OCI-LY1 (cell line): ENCODE measurements around the gene SIRPA.

ENCODE experiments used
- H2AFZ ChIP-seq: fragments of 200-600 bp; sonication (generic), shearing (Covaris generic); 2 replicates; pipeline ENCODE4 v1.6.0; 2014; ENCODE audit warnings: antibody characterized with exemption, mild to moderate bottlenecking, low read length
- H3F3A ChIP-seq: fragments of 200-600 bp; sonication (generic), shearing (Covaris generic); 2 replicates; pipeline ENCODE4 v1.6.0; 2014; ENCODE audit warnings: mild to moderate bottlenecking, antibody characterized with exemption, low read length, moderate library complexity; ENCODE audit not compliant: insufficient read depth
- H3K27ac ChIP-seq: fragments of 200-600 bp; sonication (generic); 2 replicates; pipeline ENCODE4 v1.5.1; 2014; ENCODE audit warnings: low read length, mixed run types, mild to moderate bottlenecking, low read depth; ENCODE audit not compliant: poor library complexity, severe bottlenecking
- H3K27me3 ChIP-seq: fragments of 200-600 bp; sonication (generic); 2 replicates; pipeline ENCODE4 v1.6.0; 2014; ENCODE audit warnings: antibody characterized with exemption, mild to moderate bottlenecking, low read length, moderate library complexity; ENCODE audit not compliant: insufficient read depth
- H3K36me3 ChIP-seq: fragments of 200-600 bp; sonication (generic); 2 replicates; pipeline ENCODE4 v1.6.1; 2014; ENCODE audit warnings: mild to moderate bottlenecking, antibody characterized with exemption, low read length, moderate library complexity, mixed read lengths; ENCODE audit not compliant: insufficient read depth
- H3K4me1 ChIP-seq: fragments of 200-600 bp; sonication (generic); 2 replicates; pipeline ENCODE4 v1.5.1; 2014; ENCODE audit warnings: mild to moderate bottlenecking, low read length, moderate library complexity; ENCODE audit not compliant: insufficient read depth, severe bottlenecking
- H3K4me2 ChIP-seq: fragments of 200-600 bp; sonication (generic), shearing (Covaris generic); 2 replicates; pipeline ENCODE4 v1.6.1; 2014; ENCODE audit warnings: low read length
- H3K4me3 ChIP-seq: fragments of 200-600 bp; sonication (generic); 2 replicates; pipeline ENCODE4 v1.5.1; 2014; ENCODE audit warnings: low read length, low read depth, mild to moderate bottlenecking, mixed read lengths; ENCODE audit not compliant: poor library complexity, severe bottlenecking
- H3K79me2 ChIP-seq: fragments of 200-600 bp; shearing (Covaris generic); 2 replicates; pipeline ENCODE4 v1.6.1; 2016; ENCODE audit warnings: mixed run types, low read length, mixed read lengths; ENCODE audit not compliant: insufficient read depth
- H3K9ac ChIP-seq: fragments of 200-600 bp; sonication (generic), shearing (Covaris generic); 2 replicates; pipeline ENCODE4 v1.6.1; 2014; ENCODE audit warnings: mild to moderate bottlenecking, low read length, mixed read lengths
- H3K9me2 ChIP-seq: fragments of 200-600 bp; sonication (generic), shearing (Covaris generic); 2 replicates; pipeline ENCODE4 v1.6.1; 2014; ENCODE audit warnings: low read depth, mild to moderate bottlenecking, low read length, mixed read lengths
- H3K9me3 ChIP-seq: fragments of 200-600 bp; shearing (Covaris generic); 2 replicates; pipeline ENCODE4 v1.6.1; 2014; ENCODE audit warnings: low read length, mixed read lengths
- H4K20me1 ChIP-seq: fragments of 200-600 bp; sonication (generic), shearing (Covaris generic); 2 replicates; pipeline ENCODE4 v1.6.0; 2016; ENCODE audit warnings: mild to moderate bottlenecking, low read length; ENCODE audit not compliant: insufficient read depth
- EZH2 ChIP-seq: fragments of 200-600 bp; sonication (generic), shearing (Covaris generic); IDR thresholded peaks from 2 replicates; pipeline ENCODE4 v1.8.0; 2017; ENCODE audit warnings: borderline replicate concordance, mixed run types, mild to moderate bottlenecking, antibody characterized with exemption, low read length, moderate library complexity, mixed read lengths
- TF ChIP-seq, protein P1 (sequence below): fragments of 200-600 bp; sonication (generic), shearing (Covaris generic); IDR thresholded peaks from 2 replicates; pipeline ENCODE4 v1.5.1; 2017; ENCODE audit warnings: mild to moderate bottlenecking, antibody characterized with exemption, low read length, moderate library complexity, mixed read lengths

SIRPA gene

DNA sequence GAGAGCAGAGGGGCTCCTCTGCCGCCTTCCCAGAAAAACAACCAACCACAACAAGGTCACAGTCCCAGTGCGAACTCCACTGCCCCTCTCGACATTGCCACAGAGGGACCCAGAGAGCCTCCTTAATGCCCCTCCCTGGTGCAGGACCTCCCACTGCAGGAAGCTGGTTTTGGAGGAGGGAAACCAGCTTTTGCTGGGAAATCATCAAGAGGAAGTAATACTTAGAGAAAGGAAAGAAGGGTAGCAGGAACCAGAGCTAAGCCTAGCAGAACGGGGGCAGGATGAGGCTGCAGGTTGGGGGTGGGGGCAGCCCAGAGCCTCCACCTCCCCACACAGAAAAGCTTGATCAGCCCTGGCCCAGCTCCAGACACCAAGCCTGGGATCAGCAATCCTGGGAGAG lies 37.7 kb upstream of the SIRPA start:
- Histone ChIP-seq H3K27me3 (no peaks in the 10 kb centered on the region), H3F3A (no peaks in the 10 kb centered on the region), H3K4me3 (no peak overlapping the region), H3K27ac (no peak overlapping the region), H3K9me3 (no peaks in the 10 kb centered on the region), H3K9me2 (no peaks in the 10 kb centered on the region), H3K4me1 (no peaks in the 10 kb centered on the region), H4K20me1 (no peaks in the 10 kb centered on the region), H3K36me3 (no peaks in the 10 kb centered on the region), H3K4me2 (no peak overlapping the region), H2AFZ (no peak overlapping the region), H3K9ac (no peak overlapping the region), H3K79me2 (no peaks in the 10 kb centered on the region)
- TF ChIP-seq, protein P1, sequence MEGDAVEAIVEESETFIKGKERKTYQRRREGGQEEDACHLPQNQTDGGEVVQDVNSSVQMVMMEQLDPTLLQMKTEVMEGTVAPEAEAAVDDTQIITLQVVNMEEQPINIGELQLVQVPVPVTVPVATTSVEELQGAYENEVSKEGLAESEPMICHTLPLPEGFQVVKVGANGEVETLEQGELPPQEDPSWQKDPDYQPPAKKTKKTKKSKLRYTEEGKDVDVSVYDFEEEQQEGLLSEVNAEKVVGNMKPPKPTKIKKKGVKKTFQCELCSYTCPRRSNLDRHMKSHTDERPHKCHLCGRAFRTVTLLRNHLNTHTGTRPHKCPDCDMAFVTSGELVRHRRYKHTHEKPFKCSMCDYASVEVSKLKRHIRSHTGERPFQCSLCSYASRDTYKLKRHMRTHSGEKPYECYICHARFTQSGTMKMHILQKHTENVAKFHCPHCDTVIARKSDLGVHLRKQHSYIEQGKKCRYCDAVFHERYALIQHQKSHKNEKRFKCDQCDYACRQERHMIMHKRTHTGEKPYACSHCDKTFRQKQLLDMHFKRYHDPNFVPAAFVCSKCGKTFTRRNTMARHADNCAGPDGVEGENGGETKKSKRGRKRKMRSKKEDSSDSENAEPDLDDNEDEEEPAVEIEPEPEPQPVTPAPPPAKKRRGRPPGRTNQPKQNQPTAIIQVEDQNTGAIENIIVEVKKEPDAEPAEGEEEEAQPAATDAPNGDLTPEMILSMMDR = no peak
- no peak for TF ChIP-seq EZH2

DNA sequence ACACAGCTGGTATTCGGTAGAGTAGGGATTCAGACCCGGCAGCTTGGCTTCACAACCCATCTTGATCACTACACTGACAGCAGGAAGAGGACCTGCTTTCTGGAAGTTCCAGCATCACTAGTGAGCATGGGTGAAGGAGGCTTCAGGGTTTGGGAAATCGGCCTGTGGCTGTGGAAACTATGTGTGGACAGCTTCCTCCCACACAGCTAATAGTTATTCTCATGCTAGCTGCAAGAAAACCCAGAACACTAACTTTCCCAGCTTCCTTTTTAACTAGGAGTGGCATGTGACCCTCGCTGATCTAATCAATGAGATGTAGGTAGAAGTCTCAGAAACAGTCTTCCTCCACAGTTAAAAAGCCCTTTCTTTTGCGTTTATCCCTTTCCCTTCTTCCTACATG lies 36.3 kb upstream of the SIRPA start:
- Histone ChIP-seq H3K27me3 (no peaks in the 10 kb centered on the region), H2AFZ (no peak overlapping the region), H3K9me3 (no peaks in the 10 kb centered on the region), H3K4me3 (no peak overlapping the region), H3K4me1 (no peaks in the 10 kb centered on the region), H3K27ac (no peak overlapping the region), H3F3A (no peaks in the 10 kb centered on the region), H3K9me2 (no peaks in the 10 kb centered on the region), H3K36me3 (no peaks in the 10 kb centered on the region), H4K20me1 (no peaks in the 10 kb centered on the region), H3K9ac (no peak overlapping the region), H3K4me2 (no peak overlapping the region), H3K79me2 (no peaks in the 10 kb centered on the region)
- TF ChIP-seq, protein P1 = no peak
- no peak for TF ChIP-seq EZH2

GRCh38 chr20:1860446-1860845 lies 34.8 kb upstream of the SIRPA start:
- no peaks in the 10 kb centered on the region for H3K9me3 ChIP-seq
- H3K4me2 ChIP-seq = no peak overlapping the region
- H3K27ac ChIP-seq = no peak overlapping the region
- H3K27me3 ChIP-seq = no peaks in the 10 kb centered on the region
- no peaks in the 10 kb centered on the region for H3K79me2 ChIP-seq
- H3K9ac ChIP-seq = no peak overlapping the region
- H3F3A ChIP-seq = no peaks in the 10 kb centered on the region
- no peak overlapping the region for H2AFZ ChIP-seq
- no peak for TF ChIP-seq EZH2
- TF ChIP-seq, protein P1 = no peak
- H3K9me2 ChIP-seq = no peaks in the 10 kb centered on the region
- no peak overlapping the region for H3K4me3 ChIP-seq
- no peaks in the 10 kb centered on the region for H3K36me3 ChIP-seq
- H4K20me1 ChIP-seq = no peaks in the 10 kb centered on the region
- no peaks in the 10 kb centered on the region for H3K4me1 ChIP-seq
